SK-N-SH (cell line): ENCODE data around the gene HES1. TPM values are rescaled to one million over a fixed set of nuclear protein-coding genes. Genes with fewer than 3 reads are reported as not detected.

Experiments
- CTCF ChIA-PET: fragments of 300-600, 350-600 bp; formaldehyde crosslinking; extraction: SDS; loops from one replicate; lab custom pipeline; 2021; lab: Yijun Ruan, JAX
- POLR2A ChIA-PET: fragments of 350-600 bp; sonication (Branson Sonifier 250); formaldehyde crosslinking; extraction: SDS; loops from one replicate; lab custom pipeline; 2020; ENCODE audit warnings: antibody characterized with exemption, inconsistent platforms; lab: Yijun Ruan, JAX
- DNase-seq: peaks from one replicate; pipeline ENCODE4 v3.0.0; 2012
- H2AFZ ChIP-seq: fragments of 200-600 bp; sonication (generic); 2 replicates; pipeline ENCODE4 v1.8.1; 2016; ENCODE audit warnings: antibody characterized with exemption, mild to moderate bottlenecking, low read depth
- H3F3A ChIP-seq: fragments of 200-600 bp; sonication (generic); replicated peaks from 2 replicates; pipeline ENCODE3; 2016; ENCODE audit warnings: antibody characterized with exemption, mild to moderate bottlenecking; ENCODE audit not compliant: insufficient read depth
- H3K27ac ChIP-seq, 2 experiments: fragments of 200-500 bp in 1 of 2; fragments of 200-600 bp in 1 of 2; sonication (Bioruptor generic) in 1 of 2; sonication (generic), shearing (Covaris generic) in 1 of 2; 2 replicates each; pipeline versions ENCODE4 v1.5.1 to v1.6.1; 2014 to 2016; ENCODE audit warnings: low read depth in 2 of 2, inconsistent platforms in 1 of 2, low read length in 1 of 2, mild to moderate bottlenecking in 1 of 2, mixed read lengths in 1 of 2
- H3K27me3 ChIP-seq: fragments of 200-600 bp; sonication (generic), shearing (Covaris generic); 2 replicates; pipeline ENCODE4 v1.6.1; 2016; ENCODE audit warnings: mixed run types; ENCODE audit not compliant: insufficient read depth
- H3K36me3 ChIP-seq, 2 experiments: fragments of 200-500 bp in 1 of 2; fragments of 200-600 bp in 1 of 2; sonication (Bioruptor generic) in 1 of 2; sonication (generic) in 1 of 2; replicated peaks in 1 of 2; 2 replicates each; pipeline versions ENCODE3 to v1.5.1; 2014 to 2016; ENCODE audit warnings: low read length in 1 of 2, mild to moderate bottlenecking in 1 of 2; ENCODE audit not compliant: insufficient read depth in 2 of 2, control insufficient read depth in 1 of 2
- H3K4me1 ChIP-seq, 2 experiments: fragments of 200-500 bp in 1 of 2; fragments of 200-600 bp in 1 of 2; sonication (Bioruptor generic) in 1 of 2; sonication (generic), shearing (Covaris generic) in 1 of 2; 2 replicates each; pipeline versions ENCODE4 v1.5.1 to v1.6.1; 2014 to 2016; ENCODE audit warnings: low read depth in 1 of 2, low read length in 1 of 2, mixed run types in 1 of 2; ENCODE audit not compliant: insufficient read depth in 2 of 2, control insufficient read depth in 1 of 2
- H3K4me2 ChIP-seq: fragments of 200-600 bp; sonication (generic), shearing (Covaris generic); 2 replicates; pipeline ENCODE4 v1.6.1; 2017; ENCODE audit warnings: mixed run types
- H3K4me3 ChIP-seq, 2 experiments: fragments of 200-500 bp in 1 of 2; fragments of 200-600 bp in 1 of 2; sonication (Bioruptor generic) in 1 of 2; sonication (generic), shearing (Covaris generic) in 1 of 2; 2 replicates each; pipeline versions ENCODE4 v1.5.1 to v1.8.1; 2014 to 2016; ENCODE audit warnings: low read depth in 2 of 2, inconsistent platforms in 1 of 2, low read length in 1 of 2, mild to moderate bottlenecking in 1 of 2, mixed read lengths in 1 of 2, moderate library complexity in 1 of 2
- H3K79me2 ChIP-seq: fragments of 200-600 bp; sonication (generic); 2 replicates; pipeline ENCODE4 v1.8.1; 2017; ENCODE audit warnings: mild to moderate bottlenecking; ENCODE audit not compliant: insufficient read depth
- H3K9ac ChIP-seq: fragments of 200-600 bp; sonication (generic); 2 replicates; pipeline ENCODE4 v1.6.1; 2017; ENCODE audit warnings: mixed run types
- H3K9me2 ChIP-seq: fragments of 200-600 bp; sonication (generic); 2 replicates; pipeline ENCODE4 v1.6.1; 2017; ENCODE audit warnings: mixed run types
- H3K9me3 ChIP-seq: fragments of 200-600 bp; sonication (generic); 2 replicates; pipeline ENCODE4 v1.6.1; 2017; ENCODE audit warnings: mixed run types, mild to moderate bottlenecking, moderate library complexity
- H4K20me1 ChIP-seq: fragments of 200-600 bp; sonication (generic); 2 replicates; pipeline ENCODE4 v1.6.1; 2017; ENCODE audit warnings: mild to moderate bottlenecking, mixed run types; ENCODE audit not compliant: insufficient read depth
- CHD2 ChIP-seq: fragments of 150-350 bp; IDR thresholded peaks from 2 replicates; pipeline ENCODE4 v1.6.1; 2018; ENCODE audit warnings: low read length; ENCODE audit not compliant: partially characterized antibody
- ELF1 ChIP-seq: IDR thresholded peaks from 2 replicates; pipeline ENCODE4 v1.4.0; 2012
- EP300 ChIP-seq, 2 experiments: IDR thresholded peaks; 2 replicates each; pipeline versions ENCODE4 v1.4.0 to v1.6.1; 2012; ENCODE audit warnings: borderline replicate concordance in 1 of 2, low read depth in 1 of 2, low read length in 1 of 2
- FOSL2 ChIP-seq: IDR thresholded peaks from 2 replicates; pipeline ENCODE4 v1.4.0; 2012; ENCODE audit warnings: low read depth, mild to moderate bottlenecking, moderate library complexity, borderline replicate concordance
- GABPA ChIP-seq: IDR thresholded peaks from 2 replicates; pipeline ENCODE4 v1.4.0; 2012; ENCODE audit warnings: low read depth, mild to moderate bottlenecking
- JUND ChIP-seq: IDR thresholded peaks from 2 replicates; pipeline ENCODE4 v1.4.0; 2012
- MAX ChIP-seq: IDR thresholded peaks from 2 replicates; pipeline ENCODE4 v1.4.0; 2012; ENCODE audit warnings: low read depth
- MEF2A ChIP-seq: IDR thresholded peaks from 2 replicates; pipeline ENCODE4 v1.4.0; 2012; ENCODE audit warnings: low read depth, borderline replicate concordance
- NFIC ChIP-seq: IDR thresholded peaks from 2 replicates; pipeline ENCODE4 v1.4.0; 2012; ENCODE audit warnings: borderline replicate concordance
- NRF1 ChIP-seq: IDR thresholded peaks from 2 replicates; pipeline ENCODE4 v1.6.1; 2012; ENCODE audit warnings: low read depth, mild to moderate bottlenecking, low read length
- POLR2AphosphoS5 ChIP-seq: IDR thresholded peaks from 2 replicates; pipeline ENCODE4 v1.6.1; 2012; ENCODE audit warnings: low read depth, low read length
- RAD21 ChIP-seq: IDR thresholded peaks from 2 replicates; pipeline ENCODE4 v1.6.1; 2012; ENCODE audit warnings: mild to moderate bottlenecking, low read length
- RFX5 ChIP-seq: IDR thresholded peaks from 2 replicates; pipeline ENCODE4 v1.6.1; 2012; ENCODE audit warnings: mild to moderate bottlenecking, improper control_type of control experiment, low read length
- SIN3A ChIP-seq: IDR thresholded peaks from 2 replicates; pipeline ENCODE4 v1.6.1; 2012; ENCODE audit warnings: low read depth, mild to moderate bottlenecking, low read length, moderate library complexity, borderline replicate concordance
- SMC3 ChIP-seq: IDR thresholded peaks from 2 replicates; pipeline ENCODE4 v1.6.1; 2012; ENCODE audit warnings: low read depth, low read length, improper control_type of control experiment
- TAF1 ChIP-seq: IDR thresholded peaks from 2 replicates; pipeline ENCODE4 v1.6.1; 2012; ENCODE audit warnings: low read depth, mild to moderate bottlenecking, low read length, moderate library complexity, borderline replicate concordance
- TEAD4 ChIP-seq: IDR thresholded peaks from 2 replicates; pipeline ENCODE4 v1.4.0; 2012; ENCODE audit warnings: mild to moderate bottlenecking, borderline replicate concordance; ENCODE audit not compliant: insufficient read depth
- YY1 ChIP-seq: IDR thresholded peaks from 2 replicates; pipeline ENCODE4 v1.4.0; 2012; ENCODE audit warnings: low read depth, mild to moderate bottlenecking
- WGBS: methylation state at CpG from one replicate; pipeline ENCODE4 v1.1.6; 2017; ENCODE audit warnings: low lambda C conversion rate; 5-methylcytosine and 5-hydroxymethylcytosine counted together
- polyA plus RNA-seq, 3 experiments: library from polyadenylated mRNA; depleted of rRNA; stranded (reverse); fragments of >200 nt; gene quantifications; 2 replicates each; pipeline ENCODE4 v1.2.3, GENCODE V29; 2012
- TF ChIP-seq, protein P1 (sequence below): fragments of 150-350 bp; IDR thresholded peaks from 2 replicates; pipeline ENCODE4 v1.6.1; 2017; ENCODE audit warnings: antibody characterized with exemption, low read length, low read depth, borderline replicate concordance
- TF ChIP-seq, protein P2 (sequence below): IDR thresholded peaks from 2 replicates; pipeline ENCODE4 v1.4.0; 2012; ENCODE audit warnings: low read depth, borderline replicate concordance

The HES1 gene
- polyA plus RNA-seq, 1 of the 3 experiments (the other 2 are of a cell fraction) = 225 TPM

DNA sequence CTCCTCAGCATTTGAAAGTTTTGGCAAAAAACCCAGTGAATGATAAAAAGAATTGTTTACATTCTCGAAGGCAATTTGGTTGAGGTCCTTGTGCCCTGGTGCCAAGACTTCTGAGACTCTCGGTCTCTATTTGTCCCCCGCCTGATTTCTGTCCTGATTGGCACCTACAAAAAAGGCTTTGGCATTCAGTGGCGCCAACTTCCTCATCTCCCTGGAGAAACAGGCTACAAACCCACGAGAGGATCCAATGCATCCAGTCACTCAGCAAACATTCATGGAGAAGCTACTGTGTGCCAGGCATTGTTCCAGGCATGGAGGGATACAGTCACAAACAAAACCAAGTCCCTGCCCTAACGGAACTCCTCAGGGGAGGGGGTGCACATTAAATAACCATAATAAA, 42.7 kb downstream of the HES1 start:
- no peak overlapping the region for H3K9ac ChIP-seq
- H2AFZ ChIP-seq = no peak overlapping the region
- no peaks in the 10 kb centered on the region for H3K36me3 ChIP-seq
- 70% methylated on average over 6 of the region's 6 CpGs for WGBS
- no peak for TF ChIP-seq JUND
- TF ChIP-seq FOSL2 = no peak
- TF ChIP-seq, protein P1, sequence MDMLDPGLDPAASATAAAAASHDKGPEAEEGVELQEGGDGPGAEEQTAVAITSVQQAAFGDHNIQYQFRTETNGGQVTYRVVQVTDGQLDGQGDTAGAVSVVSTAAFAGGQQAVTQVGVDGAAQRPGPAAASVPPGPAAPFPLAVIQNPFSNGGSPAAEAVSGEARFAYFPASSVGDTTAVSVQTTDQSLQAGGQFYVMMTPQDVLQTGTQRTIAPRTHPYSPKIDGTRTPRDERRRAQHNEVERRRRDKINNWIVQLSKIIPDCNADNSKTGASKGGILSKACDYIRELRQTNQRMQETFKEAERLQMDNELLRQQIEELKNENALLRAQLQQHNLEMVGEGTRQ = no peak
- TF ChIP-seq MEF2A = no peak
- no peak for TF ChIP-seq ELF1
- TF ChIP-seq MAX = no peak
- TF ChIP-seq GABPA = no peak
- TF ChIP-seq POLR2AphosphoS5 = no peak
- TF ChIP-seq NFIC = no peak
- no peak for TF ChIP-seq NRF1
- no peak for TF ChIP-seq YY1
- TF ChIP-seq CHD2 = no peak
- TF ChIP-seq SMC3 = no peak
- no peak for TF ChIP-seq SIN3A
- TF ChIP-seq RAD21 = no peak
- TF ChIP-seq TAF1 = no peak
- TF ChIP-seq EP300 (IDR thresholded peaks at IDR 0.05; ENCODE audit: borderline replicate concordance in 1 of 2, low read depth in 1 of 2, low read length in 1 of 2) = no peak
- TF ChIP-seq, protein P2, sequence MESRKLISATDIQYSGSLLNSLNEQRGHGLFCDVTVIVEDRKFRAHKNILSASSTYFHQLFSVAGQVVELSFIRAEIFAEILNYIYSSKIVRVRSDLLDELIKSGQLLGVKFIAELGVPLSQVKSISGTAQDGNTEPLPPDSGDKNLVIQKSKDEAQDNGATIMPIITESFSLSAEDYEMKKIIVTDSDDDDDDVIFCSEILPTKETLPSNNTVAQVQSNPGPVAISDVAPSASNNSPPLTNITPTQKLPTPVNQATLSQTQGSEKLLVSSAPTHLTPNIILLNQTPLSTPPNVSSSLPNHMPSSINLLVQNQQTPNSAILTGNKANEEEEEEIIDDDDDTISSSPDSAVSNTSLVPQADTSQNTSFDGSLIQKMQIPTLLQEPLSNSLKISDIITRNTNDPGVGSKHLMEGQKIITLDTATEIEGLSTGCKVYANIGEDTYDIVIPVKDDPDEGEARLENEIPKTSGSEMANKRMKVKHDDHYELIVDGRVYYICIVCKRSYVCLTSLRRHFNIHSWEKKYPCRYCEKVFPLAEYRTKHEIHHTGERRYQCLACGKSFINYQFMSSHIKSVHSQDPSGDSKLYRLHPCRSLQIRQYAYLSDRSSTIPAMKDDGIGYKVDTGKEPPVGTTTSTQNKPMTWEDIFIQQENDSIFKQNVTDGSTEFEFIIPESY = no peak
- TF ChIP-seq RFX5 = no peak
- TF ChIP-seq TEAD4 = no peak
- TF ChIP-seq, all 33 proteins: peak for 0
- CTCF ChIA-PET = no interaction called here
- no peak for DNase-seq
- Histone ChIP-seq H3K27ac (no peak overlapping the region), H3K27me3 (no peaks in the 10 kb centered on the region), H3K4me2 (no peak overlapping the region), H3K9me2 (no peaks in the 10 kb centered on the region), H4K20me1 (no peaks in the 10 kb centered on the region), H3K4me3 (no peak overlapping the region), H3K9me3 (no peaks in the 10 kb centered on the region), H3K4me1 (no peaks in the 10 kb centered on the region; a peak in 2 of 4 replicates), H3F3A (no peaks in the 10 kb centered on the region), H3K79me2 (no peaks in the 10 kb centered on the region)
- POLR2A ChIA-PET = no interaction called here
